Iris pigment epithelial cell (primary cell): ENCODE data around the gene SURF4.
"Not testable (repeated sequence)": the region's sequence is repeated elsewhere in the genome, so short reads cannot be mapped to it uniquely, and the experiment has no call there.

ENCODE experiments used
- DNase-seq: peaks from one replicate; pipeline ENCODE4 v3.0.0-alpha.2; 2011; ENCODE audit warnings: low read depth

The SURF4 gene

GRCh38 chr9:133352635-133353340 is 23.1 kb downstream of the SURF4 start:
- DNase-seq: no peak

- peak; percentile 71 for DNase-seq
Measured at GRCh38 chr9:133351908-133352634, 23.8 kb downstream of the SURF4 start.

GRCh38 chr9:133351526-133351907 is 24.3 kb downstream of the SURF4 start:
- no peak for DNase-seq

GRCh38 chr9:133349965-133350616 is 25.8 kb downstream of the SURF4 start:
- DNase-seq: no peak

- DNase-seq: no peak
Measured at GRCh38 chr9:133348718-133349573, 26.9 kb downstream of the SURF4 start.

GRCh38 chr9:133347985-133348717 is 27.7 kb downstream of the SURF4 start, which contains the start of the genes MED22 and RPL7A:
MED22 (minus strand) TSS chr9:133348131; CDS start chr9:133346662, 1,469 bp downstream.
RPL7A (plus strand) TSS chr9:133348218; CDS start chr9:133348244, 26 bp downstream.
- DNase-seq: peak; percentile 95

- DNase-seq: no peak
Measured at GRCh38 chr9:133347515-133347984, 28.3 kb downstream of the SURF4 start.

- no peak for DNase-seq
Measured at GRCh38 chr9:133346021-133346785, 29.7 kb downstream of the SURF4 start.

GRCh38 chr9:133345596-133345995 is 30.3 kb downstream of the SURF4 start:
- DNase-seq: no peak

- no peak for DNase-seq
Measured at GRCh38 chr9:133344979-133345378, 30.9 kb downstream of the SURF4 start.

GRCh38 chr9:133344071-133344470 is 31.8 kb downstream of the SURF4 start:
- no peak for DNase-seq

- no peak for DNase-seq
Measured at GRCh38 chr9:133342570-133342969, 33.3 kb downstream of the SURF4 start.

- no peak for DNase-seq
Measured at GRCh38 chr9:133342069-133342406, 33.8 kb downstream of the SURF4 start.

- no peak for DNase-seq
Measured at GRCh38 chr9:133341369-133342068, 34.3 kb downstream of the SURF4 start.

- no peak for DNase-seq
Measured at GRCh38 chr9:133340916-133341315, 34.9 kb downstream of the SURF4 start.

- DNase-seq: no peak
Measured at GRCh38 chr9:133340256-133340655, 35.6 kb downstream of the SURF4 start.

- no peak for DNase-seq
Measured at GRCh38 chr9:133339641-133340040, 36.2 kb downstream of the SURF4 start.

GRCh38 chr9:133335924-133336811 is 39.7 kb downstream of the SURF4 start, which contains the start of gene SURF6:
SURF6 (minus strand) TSS chr9:133336188; CDS start chr9:133336132, 56 bp downstream.
- peak; percentile 92 for DNase-seq

GRCh38 chr9:133334888-133335287 is 41.0 kb downstream of the SURF4 start:
- not testable (repeated sequence) for DNase-seq
